Esophagus squamous epithelium (tissue), 5 donors: ENCODE results near the gene REV3L. TPM values are rescaled to one million over a fixed set of nuclear protein-coding genes. Genes with fewer than 3 reads are reported as not detected.
A peak's percentile ranks its signal among the peaks of the same experiment; 100 is the strongest.

Experiments
- DNase-seq: peaks from one replicate; lab custom pipeline; 2025; lab: John Stamatoyannopoulos, UW
- H3K27ac ChIP-seq, 4 donors: fragments of 200-600 bp; sonication (generic); one replicate each; pipeline ENCODE4 v1.5.1; 2016 to 2019; ENCODE audit warnings: mild to moderate bottlenecking in 1 of 4
- H3K27me3 ChIP-seq, 4 donors: fragments of 200-600 bp; sonication (generic); 1 replicate in 3 of 4; 2 replicates in 1 of 4; pipeline versions ENCODE4 v1.5.1 to v1.6.0; 2017 to 2021; ENCODE audit warnings: antibody characterized with exemption in 1 of 4
- H3K36me3 ChIP-seq, 3 donors: fragments of 200-600 bp; sonication (generic); one replicate each; pipeline ENCODE4 v1.5.1; 2016 to 2019
- H3K4me1 ChIP-seq, 3 donors: fragments of 200-600 bp; sonication (generic); one replicate each; pipeline ENCODE4 v1.5.1; 2017 to 2019
- H3K4me3 ChIP-seq, 4 donors: fragments of 200-600 bp; sonication (generic); 1 replicate in 3 of 4; 2 replicates in 1 of 4; pipeline ENCODE4 v1.5.1; 2016 to 2019; ENCODE audit warnings: mild to moderate bottlenecking in 2 of 4, moderate library complexity in 1 of 4
- H3K9me3 ChIP-seq, 3 donors: fragments of 200-600 bp; sonication (generic); one replicate each; pipeline ENCODE4 v1.5.1; 2016 to 2019
- CTCF ChIP-seq, 6 experiments: fragments of 450-650 bp in 4 of 6; fragments of 200-600 bp in 2 of 6; sonication (generic) in 2 of 6; IDR thresholded peaks; one replicate each; pipeline ENCODE4 v1.5.1; 2016 to 2019; ENCODE audit warnings: antibody characterized with exemption in 6 of 6, mild to moderate bottlenecking in 4 of 6, moderate library complexity in 4 of 6
- POLR2A ChIP-seq, 4 donors: fragments of 450-650 bp; IDR thresholded peaks; one replicate each; pipeline ENCODE4 v1.6.1; 2017; ENCODE audit warnings: antibody characterized with exemption in 4 of 4, mild to moderate bottlenecking in 4 of 4, moderate library complexity in 3 of 4
- WGBS, 2 donors: methylation state at CpG; one replicate each; pipeline ENCODE4 v1.1.5; 2018; 5-methylcytosine and 5-hydroxymethylcytosine counted together
- intact Hi-C: fragments of 100-400 bp; cut with DNase I; formaldehyde crosslinking; loops from one replicate; pipeline ENCODE4 v1.15.0; 2022
- total RNA-seq, 4 donors: library from RNA; depleted of rRNA; stranded (reverse); fragments of >200 nt; gene quantifications; one replicate each; pipeline ENCODE4 v1.1.0, GENCODE V29; 2016
- donor health status: DM: yes; HTN: yes; CAD: no.

The REV3L gene
- total RNA-seq, 4 donors from 2014 or later = 7.0 to 47.1 (median 18.8) TPM

- 83% methylated on average over 2 of the region's 2 CpGs for WGBS, 2 donors
- no peak for TF ChIP-seq POLR2A (IDR thresholded peaks at IDR 0.05)
- TF ChIP-seq CTCF (IDR thresholded peaks at IDR 0.05) = no peak
- peaks cover 0 to 37% (median 9%) of the 10 kb centered on the region in 3 donors for H3K4me1 ChIP-seq
- H3K4me3 ChIP-seq = no peak overlapping the region
- intact Hi-C loops = no loop called here
- no peaks in the 10 kb centered on the region for H3K9me3 ChIP-seq
- DNase-seq = no peak
- no peaks in the 10 kb centered on the region for H3K27me3 ChIP-seq
- H3K27ac ChIP-seq = no peak overlapping the region
- peaks cover 0 to 5% (median 0%) of the 10 kb centered on the region in 3 donors for H3K36me3 ChIP-seq
Observed at GRCh38 chr6:111470991-111471390, 12.0 kb downstream of the REV3L start.

GRCh38 chr6:111469543-111469942 lies 13.5 kb downstream of the REV3L start:
- Histone ChIP-seq H3K27ac (peak overlapping the region in 1 of 4 donors; percentile 31), H3K4me1 (peaks cover 0 to 35% (median 9%) of the 10 kb centered on the region in 3 donors), H3K9me3 (no peaks in the 10 kb centered on the region), H3K36me3 (peaks cover 0 to 5% (median 0%) of the 10 kb centered on the region in 3 donors), H3K4me3 (no peak overlapping the region), H3K27me3 (no peaks in the 10 kb centered on the region)
- no peak for DNase-seq
- intact Hi-C loops = no loop called here
- 61 to 90% methylated on average over 2 to 3 of the region's 5 CpGs for WGBS, 2 donors
- TF ChIP-seq POLR2A (IDR thresholded peaks at IDR 0.05) = no peak
- no peak for TF ChIP-seq CTCF (IDR thresholded peaks at IDR 0.05)

- Histone ChIP-seq H3K36me3 (peaks cover 0 to 5% (median 0%) of the 10 kb centered on the region in 3 donors), H3K9me3 (no peaks in the 10 kb centered on the region), H3K4me1 (peaks cover 0 to 31% (median 9%) of the 10 kb centered on the region in 3 donors), H3K27ac (peak overlapping the region in 1 of 4 donors; percentile 31), H3K27me3 (no peaks in the 10 kb centered on the region), H3K4me3 (no peak overlapping the region)
- WGBS, 2 donors = 66 to 69% methylated on average over 4 to 5 of the region's 5 CpGs
- intact Hi-C loops = no loop called here
- TF ChIP-seq CTCF (IDR thresholded peaks at IDR 0.05) (no peak), POLR2A (IDR thresholded peaks at IDR 0.05) (no peak)
- DNase-seq = no peak
Observed at GRCh38 chr6:111468329-111469012, 14.5 kb downstream of the REV3L start.

- peaks cover 0 to 26% (median 14%) of the 10 kb centered on the region in 3 donors for H3K4me1 ChIP-seq
- whole genome bisulfite sequencing, 2 donors = 89 to 91% methylated on average over 1 of the region's 1 CpG
- no peaks in the 10 kb centered on the region for H3K9me3 ChIP-seq
- intact Hi-C loops = no loop called here
- no peak overlapping the region for H3K4me3 ChIP-seq
- H3K27ac ChIP-seq = no peak overlapping the region
- DNase-seq = no peak
- TF ChIP-seq POLR2A (IDR thresholded peaks at IDR 0.05) = no peak
- no peak for TF ChIP-seq CTCF (IDR thresholded peaks at IDR 0.05)
- H3K27me3 ChIP-seq = no peaks in the 10 kb centered on the region
- peaks cover 0 to 18% (median 0%) of the 10 kb centered on the region in 3 donors for H3K36me3 ChIP-seq
Observed at GRCh38 chr6:111464184-111464583, 18.8 kb downstream of the REV3L start.

DNA sequence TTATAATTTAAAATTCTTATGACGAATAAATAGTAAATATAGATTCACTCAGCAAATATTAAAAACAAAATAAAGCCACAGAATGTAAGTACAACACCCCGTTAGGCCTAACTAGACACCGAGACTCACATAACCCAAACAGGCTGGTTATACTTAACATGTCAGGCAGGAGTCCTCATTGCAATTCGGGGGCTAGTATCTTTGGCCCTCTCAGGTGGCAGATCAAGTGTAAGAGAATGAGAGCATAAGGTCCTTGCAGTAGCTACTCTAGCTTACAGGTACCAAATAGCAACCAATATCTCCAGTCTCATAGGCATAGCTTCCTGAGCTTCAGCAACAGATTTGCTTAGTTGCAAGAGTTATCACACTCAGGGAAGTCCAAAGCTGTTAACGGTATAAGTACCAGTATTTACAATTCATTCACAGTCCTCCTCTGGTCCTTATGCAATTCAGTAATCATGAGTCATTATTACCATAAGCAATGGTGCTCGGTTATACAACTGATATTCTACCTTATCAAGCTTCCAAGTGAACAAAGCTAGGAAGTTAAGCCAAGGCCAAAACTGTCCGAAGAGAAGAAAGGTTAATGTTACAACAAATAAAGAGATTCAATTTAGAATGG lies 20.1 kb downstream of the REV3L start:
- Histone ChIP-seq H3K4me3 (no peak overlapping the region), H3K4me1 (peaks cover 0 to 15% (median 10%) of the 10 kb centered on the region in 3 donors), H3K9me3 (peaks cover 0 to 13% (median 5%) of the 10 kb centered on the region in 3 donors), H3K27me3 (no peaks in the 10 kb centered on the region), H3K36me3 (peaks cover 0 to 30% (median 0%) of the 10 kb centered on the region in 3 donors), H3K27ac (peak overlapping the region in 3 of 4 donors; percentile 4 to 72 (median 26))
- 60 to 64% methylated on average over 7 of the region's 7 CpGs for WGBS, 2 donors
- intact Hi-C loops = no loop called here
- no peak for TF ChIP-seq CTCF (IDR thresholded peaks at IDR 0.05)
- TF ChIP-seq POLR2A (IDR thresholded peaks at IDR 0.05) = no peak
- no peak for DNase-seq
